GM10266 (cell line): ENCODE results near the gene UNC80.

Experiments used
- DNase-seq: peaks from one replicate; pipeline ENCODE4 v3.0.0; 2012; ENCODE audit errors: extremely low spot score
- CTCF ChIP-seq: IDR thresholded peaks from 2 replicates; pipeline ENCODE4 v1.5.1; 2012; ENCODE audit warnings: mild to moderate bottlenecking, low read depth; ENCODE audit not compliant: control insufficient read depth, insufficient read depth; ENCODE audit errors: missing control alignments

UNC80 gene

DNA sequence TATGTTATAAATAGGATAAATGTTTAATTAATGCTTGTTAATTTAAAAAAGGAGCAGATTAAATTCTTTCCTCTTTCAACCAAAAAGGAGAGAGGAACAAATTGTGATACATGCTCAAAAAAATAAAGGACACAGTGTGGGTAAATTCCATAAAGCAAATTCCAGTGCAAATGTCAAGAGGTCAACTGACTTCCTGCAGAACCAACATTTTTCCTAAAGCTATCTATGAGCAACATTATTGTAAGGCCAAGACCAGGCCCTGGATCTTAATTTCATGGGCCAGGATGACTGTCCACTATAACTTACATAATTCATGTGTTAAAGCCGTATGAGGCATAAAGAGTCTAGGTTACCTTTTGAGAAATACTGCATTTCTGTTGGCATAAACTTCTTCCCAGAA, 136.9 kb downstream of the UNC80 start:
- DNase-seq: no peak
- TF ChIP-seq CTCF: no peak

DNA sequence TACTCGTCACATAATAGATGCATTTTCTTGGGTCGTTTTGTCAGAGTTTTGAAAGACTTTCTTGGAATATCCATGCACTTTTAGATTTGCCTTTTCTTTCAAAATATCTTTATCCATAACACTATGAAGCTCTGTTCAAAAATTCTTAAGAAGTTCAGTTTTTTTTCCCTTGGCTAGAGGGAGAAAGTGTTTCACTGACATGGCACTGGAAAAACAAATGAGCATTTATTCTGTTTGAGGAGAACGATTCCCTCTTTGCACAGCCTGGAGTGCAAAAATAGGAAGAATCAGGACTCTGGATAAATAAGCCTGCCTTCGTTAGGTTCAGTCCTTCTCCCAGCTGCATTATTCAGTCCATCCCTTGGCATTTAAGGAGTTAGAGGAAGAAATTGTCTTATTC, 139.9 kb downstream of the UNC80 start:
- TF ChIP-seq CTCF: no peak
- no peak for DNase-seq

- DNase-seq: no peak
- TF ChIP-seq CTCF: no peak
These were observed 142.2 kb downstream of the UNC80 start for GRCh38 chr2:209913786-209914345.

DNA sequence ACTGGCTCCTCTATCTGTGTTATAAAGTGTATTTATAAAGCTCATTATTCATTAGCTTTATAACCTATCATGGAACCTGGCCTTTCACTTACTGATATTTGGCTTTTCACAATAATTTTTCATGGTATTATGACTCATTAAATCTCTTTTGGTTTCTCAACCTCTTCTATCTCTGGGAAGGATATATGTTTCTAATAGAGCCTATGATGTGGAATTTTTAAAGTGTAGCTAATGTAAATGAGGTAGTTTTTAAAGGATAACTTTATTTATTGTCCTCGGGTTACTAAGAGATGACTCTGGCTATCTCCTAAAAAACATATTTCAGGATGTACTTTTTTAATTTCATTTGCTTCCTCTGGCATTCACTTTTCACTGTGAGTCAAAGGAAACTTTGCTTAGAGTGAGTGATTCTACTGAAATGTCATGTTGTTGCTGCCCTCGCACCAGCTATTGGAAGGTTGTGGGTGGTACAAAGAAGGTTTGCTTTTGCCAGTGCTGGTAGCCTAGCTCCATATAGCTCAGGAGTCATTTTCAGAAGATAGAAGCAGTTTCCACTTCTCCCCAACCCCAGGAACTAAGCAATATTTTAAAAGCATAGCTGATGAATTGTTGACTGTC, 145.6 kb downstream of the UNC80 start:
- no peak for DNase-seq
- no peak for TF ChIP-seq CTCF

GRCh38 chr2:209918251-209918650, 146.6 kb downstream of the UNC80 start:
- DNase-seq: no peak

DNA sequence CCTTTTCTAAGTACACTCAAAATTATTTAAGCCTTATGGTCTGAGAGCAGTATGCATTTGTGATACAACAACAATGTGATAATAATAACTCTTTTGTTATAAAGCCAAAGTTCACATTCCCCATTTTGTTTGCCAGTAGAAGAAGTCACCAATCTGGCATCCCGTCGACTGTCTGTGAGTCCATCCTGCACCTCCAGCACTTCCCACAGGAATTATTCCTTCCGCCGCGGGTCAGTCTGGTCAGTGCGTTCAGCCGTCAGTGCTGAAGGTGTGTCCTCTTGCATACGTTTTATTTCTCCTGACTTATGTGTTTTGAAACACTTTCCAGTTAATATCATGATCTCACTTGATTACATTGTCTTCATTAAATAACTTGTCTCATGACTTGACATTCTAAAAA, 150.5 kb downstream of the UNC80 start:
- TF ChIP-seq CTCF: no peak

More at GRCh38 chr2:209918251-209918650, 146.6 kb downstream of the UNC80 start:
- TF ChIP-seq CTCF: no peak

GRCh38 chr2:209929369-209929768, 157.7 kb downstream of the UNC80 start:
- no peak for DNase-seq
- TF ChIP-seq CTCF: no peak

More for the DNA sequence above, 150.5 kb downstream of the UNC80 start:
- DNase-seq: no peak
